BLaER1 treated with 17β-estradiol and CSF1 and Interleukin-3, amounts not matched to agents 10 nM and 100 nM (cell line): Measurements from ENCODE around the gene ZDHHC11.
"Not testable (repeated sequence)": the region's sequence is repeated elsewhere in the genome, so short reads cannot be mapped to it uniquely, and the experiment has no call there.

Experiments
- H3K27ac ChIP-seq, 11 experiments: shearing (Covaris generic); formaldehyde crosslinking; 2 replicates each; pipeline ENCODE4 v1.8.1; 2022
- H3K27me3 ChIP-seq, 11 experiments: shearing (Covaris generic); formaldehyde crosslinking; 2 replicates each; pipeline ENCODE4 v1.8.1; 2022
- H3K36me3 ChIP-seq, 11 experiments: shearing (Covaris generic); formaldehyde crosslinking; 2 replicates each; pipeline ENCODE4 v1.8.1; 2022
- H3K4me1 ChIP-seq, 10 experiments: shearing (Covaris generic); formaldehyde crosslinking; 2 replicates each; pipeline ENCODE4 v1.8.1; 2022
- H3K4me2 ChIP-seq, 11 experiments: shearing (Covaris generic); formaldehyde crosslinking; 2 replicates each; pipeline ENCODE4 v1.8.1; 2022
- H3K4me3 ChIP-seq, 10 experiments: shearing (Covaris generic); formaldehyde crosslinking; 2 replicates each; pipeline ENCODE4 v1.8.1; 2022
- H3K9ac ChIP-seq, 11 experiments: shearing (Covaris generic); formaldehyde crosslinking; 2 replicates each; pipeline ENCODE4 v1.8.1; 2022
- H3K9me3 ChIP-seq, 11 experiments: shearing (Covaris generic); formaldehyde crosslinking; replicated peaks in 1 of 11; 2 replicates each; pipeline ENCODE4 v1.8.1; 2022
- H4K20me1 ChIP-seq, 11 experiments: shearing (Covaris generic); formaldehyde crosslinking; 2 replicates each; pipeline ENCODE4 v1.8.1; 2022
- Cebpa-rat ChIP-seq, 11 experiments: shearing (Covaris generic); IDR thresholded peaks; 2 replicates each; pipeline ENCODE4 v1.8.1; 2022

Gene ZDHHC11

DNA sequence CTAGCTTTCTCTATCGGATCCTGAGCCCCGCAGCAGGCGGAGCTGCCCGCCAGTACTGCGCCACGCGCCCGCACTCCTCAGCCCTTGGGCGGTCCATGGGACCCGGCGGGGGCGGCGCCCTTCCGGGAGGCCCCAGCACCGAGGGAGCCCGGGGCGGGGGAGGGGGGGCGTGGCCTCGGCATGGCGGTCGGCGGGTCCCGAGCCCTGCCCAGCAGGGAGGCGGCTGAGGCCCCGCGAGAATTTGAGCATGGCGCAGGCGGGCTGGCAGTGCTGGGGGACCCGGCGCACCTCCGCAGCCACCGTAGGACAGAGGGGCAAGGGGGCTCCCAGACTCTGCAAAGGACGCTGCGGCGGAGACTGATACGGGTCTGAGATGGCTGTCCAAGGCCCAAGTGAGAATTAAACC, 73.0 kb downstream of the ZDHHC11 start:
- no peaks in the 10 kb centered on the region for H4K20me1 ChIP-seq
- H3K4me3 ChIP-seq: no peak overlapping the region
- H3K4me1 ChIP-seq: peaks cover 0 to 15% (median 5%) of the 10 kb centered on the region in 10 experiments; a peak in 10 of 20 replicates
- H3K4me2 ChIP-seq: no peak overlapping the region
- no peak for TF ChIP-seq Cebpa-rat (IDR thresholded peaks at IDR 0.05)
- H3K27me3 ChIP-seq: no peaks in the 10 kb centered on the region
- no peak overlapping the region for H3K27ac ChIP-seq
- H3K9me3 ChIP-seq: no peaks in the 10 kb centered on the region; a peak in 1 of 22 replicates
- H3K36me3 ChIP-seq: no peaks in the 10 kb centered on the region
- no peak overlapping the region for H3K9ac ChIP-seq

DNA sequence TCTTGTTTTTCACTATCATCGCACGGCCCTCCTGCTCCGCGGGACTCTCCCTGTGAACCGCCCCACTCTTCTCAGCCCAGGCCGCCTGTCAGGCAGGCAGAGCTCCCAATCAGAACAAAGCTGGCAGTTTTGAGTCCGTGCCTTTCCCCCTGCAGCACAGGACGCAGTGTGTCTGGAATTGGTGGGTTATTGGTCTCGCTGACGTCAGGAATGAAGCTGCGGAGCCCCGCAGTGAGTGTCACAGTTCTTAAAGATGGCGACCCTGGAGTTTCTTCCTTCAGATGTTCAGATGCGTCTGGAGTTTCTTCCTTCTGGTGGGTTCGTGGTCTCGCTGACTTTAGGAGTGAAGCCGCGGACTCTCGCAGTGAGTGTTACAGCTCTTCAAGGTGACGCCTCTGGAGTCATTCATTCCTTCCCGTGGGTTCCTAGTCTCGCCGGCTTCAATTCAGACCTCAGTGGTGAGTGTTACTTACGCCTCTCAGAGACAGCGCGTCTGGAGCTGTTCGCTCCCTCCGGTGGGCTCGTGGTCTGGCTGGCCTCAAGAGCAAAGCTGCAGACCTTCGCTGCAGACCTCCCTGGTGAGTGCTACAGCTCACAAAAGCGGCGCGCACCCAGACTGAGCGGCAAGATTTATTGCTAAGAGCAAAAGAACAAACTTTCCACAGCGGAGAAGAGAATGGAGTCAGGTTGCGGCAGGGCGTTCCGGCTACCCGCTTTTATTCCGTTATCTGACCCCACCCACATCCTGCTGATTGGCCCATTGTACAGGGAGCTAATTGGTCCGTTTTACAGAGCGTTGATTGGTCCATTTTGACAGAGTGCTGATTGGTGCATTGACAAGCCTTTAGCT, 73.7 kb downstream of the ZDHHC11 start:
- Histone ChIP-seq H3K36me3 (no peaks in the 10 kb centered on the region), H3K9ac (no peak overlapping the region), H3K27ac (no peak overlapping the region), H3K4me2 (no peak overlapping the region), H3K9me3 (no peaks in the 10 kb centered on the region; a peak in 1 of 22 replicates), H3K4me3 (no peak overlapping the region), H3K4me1 (peaks cover 0 to 15% (median 5%) of the 10 kb centered on the region in 10 experiments; a peak in 10 of 20 replicates), H3K27me3 (no peaks in the 10 kb centered on the region), H4K20me1 (no peaks in the 10 kb centered on the region)
- no peak for TF ChIP-seq Cebpa-rat (IDR thresholded peaks at IDR 0.05)

DNA sequence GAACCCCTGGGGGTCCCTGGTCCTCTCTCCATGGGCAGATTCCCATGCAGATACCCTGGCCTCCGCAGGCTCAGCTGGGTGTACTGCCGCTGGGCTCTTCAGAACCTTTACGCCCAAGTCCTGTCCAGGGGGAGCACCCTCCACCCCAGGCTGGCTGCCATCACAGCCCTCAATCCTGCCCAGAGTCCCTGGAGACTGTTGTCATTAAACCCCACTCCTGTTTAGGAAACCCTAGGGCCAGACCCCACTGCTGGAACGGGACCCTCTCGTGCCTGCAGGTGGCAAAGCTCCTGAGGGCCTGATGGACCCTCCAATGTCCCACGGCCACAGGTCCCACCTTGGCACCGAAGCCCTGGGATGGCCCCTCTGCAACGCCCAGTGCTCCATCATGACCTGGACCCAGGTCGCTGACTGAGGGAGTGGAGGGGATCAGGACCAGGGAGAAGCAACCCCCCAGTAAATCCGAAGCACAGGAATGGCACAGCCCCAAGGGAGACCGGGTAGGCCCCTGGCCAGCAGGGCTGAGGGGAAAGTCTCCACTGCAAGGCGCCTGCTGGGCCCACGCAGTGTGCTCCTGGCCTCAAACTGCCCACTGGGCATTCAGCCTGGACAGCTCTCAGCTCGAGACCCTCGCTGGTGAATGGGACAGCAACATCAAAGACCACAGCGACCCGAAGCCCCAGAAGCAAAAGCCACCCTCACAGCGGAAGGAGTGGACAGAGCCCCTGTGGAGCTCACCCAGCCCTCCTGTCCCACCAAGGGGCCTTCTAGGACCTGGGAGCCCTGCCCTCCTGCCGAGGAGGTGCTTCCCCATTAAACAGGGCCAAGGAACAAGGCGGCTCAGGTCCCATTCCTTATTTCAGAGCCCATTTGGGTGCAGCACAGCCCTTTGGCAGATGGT, 74.6 kb downstream of the ZDHHC11 start:
- no peak overlapping the region for H3K9ac ChIP-seq
- no peak overlapping the region for H3K4me2 ChIP-seq
- H3K4me3 ChIP-seq: no peak overlapping the region
- TF ChIP-seq Cebpa-rat (IDR thresholded peaks at IDR 0.05): no peak
- no peaks in the 10 kb centered on the region for H3K27me3 ChIP-seq
- no peak overlapping the region for H3K27ac ChIP-seq
- no peaks in the 10 kb centered on the region; a peak in 1 of 22 replicates for H3K9me3 ChIP-seq
- H3K4me1 ChIP-seq: peaks cover 0 to 15% (median 5%) of the 10 kb centered on the region in 10 experiments; a peak in 10 of 20 replicates
- no peaks in the 10 kb centered on the region for H4K20me1 ChIP-seq
- no peaks in the 10 kb centered on the region for H3K36me3 ChIP-seq

DNA sequence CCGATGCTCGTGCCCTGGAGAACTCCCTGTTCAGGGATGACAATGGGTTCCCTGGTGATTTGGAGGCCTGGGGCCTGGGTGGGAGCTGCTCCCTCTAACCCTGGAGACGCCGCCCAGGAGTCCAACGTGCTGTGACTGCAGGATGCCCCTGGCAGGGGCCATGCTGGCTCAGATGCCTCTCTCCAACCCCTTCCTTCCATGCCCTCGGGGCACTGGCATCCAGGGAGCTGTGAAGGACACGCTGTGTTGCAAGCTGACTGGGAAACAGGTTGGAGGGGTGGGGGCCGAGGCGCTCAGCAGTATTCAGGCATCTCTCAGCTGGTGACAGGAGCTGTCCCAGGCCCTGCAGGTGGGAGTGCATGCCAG, 75.2 kb downstream of the ZDHHC11 start:
- not testable (repeated sequence) for H3K27me3 ChIP-seq, H3K9me3 ChIP-seq, H4K20me1 ChIP-seq

DNA sequence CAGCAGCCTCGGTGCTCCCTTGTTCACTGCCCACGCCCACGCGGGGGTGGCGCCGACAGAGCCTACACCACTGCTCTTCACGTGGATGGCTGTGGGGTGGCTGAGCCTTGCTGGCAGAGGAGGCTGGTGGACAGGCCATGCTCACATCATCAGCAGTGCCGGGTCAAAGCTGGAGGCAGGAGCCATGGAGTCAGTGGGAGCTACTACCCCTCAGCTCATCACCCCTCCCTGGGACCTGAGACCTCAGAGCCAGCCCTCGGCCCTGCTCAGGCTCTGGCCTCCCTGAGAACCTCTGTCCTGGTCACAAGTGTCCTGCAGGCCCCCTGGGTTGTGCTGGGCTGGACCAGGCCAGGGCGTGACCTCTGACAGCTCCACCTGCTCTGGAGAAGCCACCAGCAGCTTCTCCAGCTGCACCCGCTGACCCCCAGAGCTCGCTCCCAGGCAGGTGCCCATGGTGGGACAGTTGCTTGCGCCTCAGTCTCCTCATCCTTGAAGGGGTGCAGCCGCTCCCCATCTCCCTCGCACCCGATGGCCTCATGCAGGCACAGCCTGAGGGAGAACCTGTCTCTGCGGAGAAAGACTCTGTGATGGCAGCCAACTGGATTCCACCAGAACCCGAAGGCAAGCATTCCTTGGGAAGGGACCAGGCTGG, 75.8 kb downstream of the ZDHHC11 start:
- not testable (repeated sequence) for H3K27ac ChIP-seq, H3K9ac ChIP-seq, H3K27me3 ChIP-seq, H3K4me1 ChIP-seq, H3K4me3 ChIP-seq, H3K36me3 ChIP-seq, H3K9me3 ChIP-seq, H3K4me2 ChIP-seq, H4K20me1 ChIP-seq

More for the DNA sequence above, 75.2 kb downstream of the ZDHHC11 start:
- H3K9ac ChIP-seq, H3K4me2 ChIP-seq, H3K27ac ChIP-seq, H3K36me3 ChIP-seq, H3K4me3 ChIP-seq: not testable (repeated sequence)
- H3K4me1 ChIP-seq: peaks cover 0 to 13% (median 4%) of the 10 kb centered on the region in 10 experiments; a peak in 10 of 20 replicates

DNA sequence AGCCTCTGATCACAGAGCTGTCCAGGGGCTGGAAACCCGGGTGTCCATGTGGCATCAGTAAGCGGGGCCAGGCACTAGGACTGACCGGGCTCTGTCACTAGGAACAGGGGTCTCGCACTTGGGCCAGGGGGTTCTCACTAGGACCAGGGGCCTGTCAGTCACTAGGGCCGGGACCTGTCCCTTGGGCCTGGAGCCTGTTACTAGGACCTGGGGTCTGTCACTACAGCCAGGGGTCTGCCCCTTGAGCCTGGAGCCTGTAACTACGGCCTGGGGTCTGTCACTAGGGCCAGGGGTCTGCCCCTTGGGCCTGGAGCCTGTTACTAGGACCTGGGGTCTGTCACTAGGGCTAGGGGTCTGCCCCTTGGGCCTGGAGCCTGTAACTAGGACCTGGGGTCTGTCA, 76.5 kb downstream of the ZDHHC11 start:
- not testable (repeated sequence) for H3K9ac ChIP-seq, H3K4me3 ChIP-seq, H4K20me1 ChIP-seq, H3K27me3 ChIP-seq, H3K36me3 ChIP-seq, H3K9me3 ChIP-seq, H3K4me1 ChIP-seq, H3K27ac ChIP-seq, H3K4me2 ChIP-seq

DNA sequence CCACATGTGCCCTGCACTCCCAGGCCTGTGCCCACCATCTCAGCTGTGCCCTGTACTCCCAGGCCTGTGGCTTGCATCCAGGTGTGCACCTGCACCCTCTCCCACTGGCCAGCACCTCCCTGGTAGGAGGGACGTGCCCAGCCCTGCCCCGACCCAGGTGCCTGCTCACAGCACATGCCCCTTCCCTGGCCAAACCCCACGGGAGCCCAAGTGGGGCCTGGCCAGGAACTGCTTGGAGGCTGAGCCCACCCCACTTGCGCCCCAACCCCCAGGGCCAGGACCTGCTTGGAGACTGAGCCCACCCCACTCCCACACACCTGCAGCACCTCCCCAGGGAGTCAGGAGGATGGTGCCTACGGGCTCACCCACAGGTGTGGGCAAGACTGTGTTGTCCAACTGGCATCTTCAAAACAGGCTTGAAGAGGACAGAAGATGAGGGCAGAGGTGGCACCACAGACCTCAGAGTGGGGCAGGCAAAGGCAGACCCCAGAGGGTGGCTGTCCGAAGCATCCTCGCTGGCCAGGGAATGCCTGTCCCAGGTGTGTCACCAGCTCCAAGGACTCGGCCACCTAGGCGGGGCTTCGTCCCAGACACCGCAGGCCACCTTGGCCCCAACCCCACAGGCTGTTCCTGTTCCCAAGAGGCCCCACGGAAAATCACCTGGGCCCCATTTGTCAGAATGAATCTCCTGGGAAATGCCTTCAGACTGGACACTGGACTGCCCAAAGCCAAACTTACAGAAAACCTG, 77.1 kb downstream of the ZDHHC11 start:
- Histone ChIP-seq H3K4me3 (no peak overlapping the region), H3K4me2 (no peak overlapping the region), H3K27ac (no peak overlapping the region), H3K27me3 (no peaks in the 10 kb centered on the region), H3K4me1 (peaks cover 0 to 6% (median 0%) of the 10 kb centered on the region in 10 experiments; a peak in 1 of 20 replicates), H3K36me3 (no peaks in the 10 kb centered on the region), H3K9ac (no peak overlapping the region), H4K20me1 (no peaks in the 10 kb centered on the region), H3K9me3 (no peaks in the 10 kb centered on the region; a peak in 1 of 22 replicates)
- TF ChIP-seq Cebpa-rat (IDR thresholded peaks at IDR 0.05): no peak

DNA sequence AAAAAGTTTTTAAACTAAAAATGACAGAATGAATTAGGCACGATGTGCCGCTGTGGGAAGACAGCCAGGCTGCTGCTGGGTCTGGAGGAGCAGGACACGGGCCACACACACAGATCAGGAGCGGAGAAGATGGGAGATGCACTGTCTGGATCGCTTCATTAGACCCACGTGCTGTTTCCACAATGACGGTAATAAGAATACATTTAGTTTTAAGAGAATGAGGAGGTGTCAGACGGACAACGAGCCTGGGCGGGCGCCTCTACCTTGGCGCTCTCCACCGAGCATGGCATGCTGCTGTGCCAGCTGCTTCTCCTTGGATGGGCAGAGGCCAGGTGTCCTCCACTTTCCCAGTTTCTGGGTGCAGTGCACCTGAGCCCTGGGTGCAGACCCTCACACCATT, 77.9 kb downstream of the ZDHHC11 start:
- not testable (repeated sequence) for H3K36me3 ChIP-seq, H3K9me3 ChIP-seq, H3K27ac ChIP-seq, H3K4me2 ChIP-seq, H3K27me3 ChIP-seq, H3K4me3 ChIP-seq, H3K4me1 ChIP-seq, H3K9ac ChIP-seq, H4K20me1 ChIP-seq

DNA sequence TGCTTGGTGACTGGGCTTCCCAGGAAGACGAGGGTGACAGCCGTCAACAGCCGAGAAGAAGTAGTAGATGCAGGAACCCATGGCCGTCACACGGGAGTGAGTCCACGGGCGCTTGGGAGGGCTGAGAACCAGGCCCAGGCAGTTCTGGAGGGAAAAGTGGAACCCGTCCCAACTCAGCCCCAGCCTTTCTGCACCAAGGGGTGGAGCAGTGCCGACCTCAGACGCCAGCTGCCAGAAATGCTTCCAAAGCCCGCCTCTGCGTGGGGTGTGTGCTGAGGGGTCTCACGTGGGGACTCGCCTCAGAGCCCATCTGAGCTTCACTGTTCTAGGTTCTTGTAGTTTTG, 78.3 kb downstream of the ZDHHC11 start:
- H3K36me3 ChIP-seq, H3K4me2 ChIP-seq, H3K9me3 ChIP-seq, H4K20me1 ChIP-seq, H3K27me3 ChIP-seq, H3K9ac ChIP-seq, H3K4me1 ChIP-seq, H3K4me3 ChIP-seq, H3K27ac ChIP-seq: not testable (repeated sequence)

DNA sequence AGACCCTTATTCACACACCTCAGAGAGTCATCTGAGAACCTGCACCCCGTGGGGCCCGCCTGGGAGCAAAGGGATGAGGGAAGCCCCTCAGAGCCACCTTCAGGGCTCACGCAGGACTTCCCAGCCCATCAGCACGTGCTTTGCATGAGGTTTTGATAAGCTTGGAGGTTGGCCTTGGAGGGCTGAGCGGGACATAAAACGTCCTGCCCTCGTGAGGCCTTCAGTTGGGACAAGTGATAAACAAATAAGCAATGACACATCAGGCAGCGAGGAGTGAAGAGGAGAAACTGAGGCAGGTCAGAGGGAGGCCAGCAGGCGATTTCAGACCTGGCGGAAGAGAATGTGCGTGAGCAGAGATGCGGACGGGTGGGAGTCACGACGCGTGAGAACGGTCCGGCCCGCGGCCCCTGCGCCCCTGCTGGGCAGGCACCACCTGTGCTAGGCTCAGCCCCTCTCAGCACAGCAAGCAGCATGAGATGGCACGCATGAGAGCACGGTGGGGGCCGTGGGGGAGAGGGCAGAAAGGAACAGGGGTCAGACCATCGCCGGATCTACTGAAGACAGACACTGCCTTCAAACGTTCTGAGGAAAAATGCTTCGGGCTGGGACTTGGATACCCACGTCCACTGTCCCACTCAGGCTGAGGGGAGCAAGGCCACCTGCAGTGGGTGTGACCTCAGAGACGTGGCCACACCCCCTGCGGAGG, 78.8 kb downstream of the ZDHHC11 start:
- not testable (repeated sequence) for H3K9me3 ChIP-seq, H3K4me1 ChIP-seq, H3K4me2 ChIP-seq, H3K4me3 ChIP-seq, H3K27ac ChIP-seq, H3K36me3 ChIP-seq, H3K27me3 ChIP-seq, H3K9ac ChIP-seq, H4K20me1 ChIP-seq

DNA sequence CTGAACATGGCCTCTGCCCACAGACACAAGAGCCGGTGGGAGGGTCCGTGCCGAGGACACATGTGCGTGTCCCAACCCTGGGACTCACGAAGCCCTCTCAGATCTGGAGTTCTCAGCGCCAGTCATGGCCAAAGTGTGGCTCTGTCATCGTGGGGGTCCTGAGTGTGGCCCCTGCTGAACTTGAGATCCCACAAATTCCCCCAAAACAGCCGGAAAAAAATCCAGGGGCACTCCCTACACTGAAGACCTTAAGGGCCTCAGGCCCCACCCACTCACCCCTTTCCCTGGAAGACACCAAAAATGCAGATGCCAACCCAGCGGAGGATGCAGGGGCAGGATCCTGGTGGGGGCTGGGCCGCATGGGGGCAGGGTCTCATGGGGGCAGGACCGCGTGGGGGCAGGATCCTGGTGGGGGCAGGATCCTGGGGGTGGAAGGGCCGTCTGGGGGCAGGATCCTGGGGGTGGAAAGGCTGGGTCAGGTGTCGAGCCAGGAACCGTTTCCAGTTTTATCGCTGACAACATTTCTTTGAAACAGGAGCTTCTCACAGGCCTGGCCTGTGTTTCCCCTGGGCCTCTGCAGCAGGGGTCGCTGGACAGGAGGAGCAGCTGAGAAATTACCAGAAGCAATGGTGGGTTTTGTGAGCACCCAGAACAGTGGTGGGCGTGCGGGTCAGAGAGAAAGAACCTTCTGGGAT, 79.6 kb downstream of the ZDHHC11 start:
- H3K4me2 ChIP-seq, H3K9ac ChIP-seq, H3K36me3 ChIP-seq, H3K4me1 ChIP-seq, H3K9me3 ChIP-seq, H4K20me1 ChIP-seq, H3K4me3 ChIP-seq, H3K27ac ChIP-seq, H3K27me3 ChIP-seq: not testable (repeated sequence)

DNA sequence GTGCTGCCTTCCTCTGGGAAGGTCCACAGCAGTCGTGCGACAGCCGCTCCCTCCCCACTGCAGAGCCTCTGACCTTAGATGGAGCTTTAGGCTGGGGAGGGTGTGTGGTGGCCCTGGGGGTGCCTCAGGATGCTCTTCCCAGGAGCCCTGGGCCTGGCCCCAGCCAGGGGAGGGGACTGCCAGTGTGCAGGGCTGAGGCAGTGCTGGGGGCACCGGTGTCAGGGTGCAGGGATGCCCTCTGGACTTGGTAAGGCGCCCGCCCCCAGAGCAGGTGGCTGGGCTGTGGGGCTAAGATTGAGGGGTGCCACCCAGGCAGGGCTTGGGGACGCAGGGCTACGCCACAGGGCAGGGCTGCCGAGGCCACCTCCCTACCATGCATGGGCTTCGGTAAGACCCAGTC, 80.2 kb downstream of the ZDHHC11 start:
- H3K4me3 ChIP-seq, H3K36me3 ChIP-seq, H3K9ac ChIP-seq, H3K4me1 ChIP-seq, H4K20me1 ChIP-seq, H3K27ac ChIP-seq, H3K27me3 ChIP-seq, H3K4me2 ChIP-seq: not testable (repeated sequence)
- peaks cover 6 to 10% (median 9%) of the 10 kb centered on the region in 11 experiments; a peak in 14 of 22 replicates for H3K9me3 ChIP-seq
